ENCODE results near the gene TOMM40. TPM values are rescaled to one million over a fixed set of nuclear protein-coding genes. Genes with fewer than 3 reads are reported as not detected.
A peak's percentile ranks its signal among the peaks of the same experiment; 100 is the strongest.

Gene TOMM40
- total and polyA plus RNA-seq, 9 of the 15 experiments (the other 6 are each of a cell fraction or from before 2014, with no cell fraction given), result 0.89 to 290 (median 160) TPM

DNA sequence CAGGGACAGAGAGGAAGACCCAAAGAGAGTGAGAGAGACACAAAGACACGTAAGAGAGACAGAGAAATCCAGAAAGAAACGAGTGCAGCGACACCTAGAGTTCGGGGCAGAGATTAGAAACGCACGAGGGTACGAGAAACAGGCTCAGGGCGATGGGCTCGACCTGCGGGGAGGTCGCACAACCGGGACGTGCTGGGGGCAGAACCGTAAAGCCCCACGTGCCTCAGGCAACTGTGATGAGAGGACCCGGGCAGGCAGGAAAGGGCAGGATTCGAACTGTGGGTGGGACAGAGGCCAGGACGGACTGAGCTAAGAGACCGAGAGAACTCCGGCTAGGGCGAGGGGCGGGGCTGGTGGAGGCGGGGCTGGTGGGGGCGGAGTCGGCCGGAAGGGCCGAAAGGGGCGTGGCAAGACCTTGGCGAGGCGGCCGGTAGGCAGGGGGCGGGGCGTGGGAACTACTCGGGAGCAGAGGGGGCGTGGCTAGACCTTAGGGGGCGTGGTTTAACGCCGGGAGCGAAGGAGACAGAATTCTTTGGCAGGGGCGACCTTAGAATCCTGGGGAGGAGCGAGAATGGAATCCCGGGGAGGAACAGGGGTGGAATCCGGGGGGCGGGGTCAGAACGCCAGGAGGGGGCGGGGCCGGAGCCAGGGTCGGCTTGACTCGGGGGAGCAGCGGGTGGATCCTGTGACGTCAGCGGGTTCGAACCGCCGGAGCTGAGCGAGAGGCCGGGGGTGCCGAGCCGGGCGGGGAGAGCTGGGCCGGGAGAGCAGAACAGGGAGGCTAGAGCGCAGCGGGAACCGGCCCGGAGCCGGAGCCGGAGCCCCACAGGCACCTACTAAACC, 45.2 kb upstream of the TOMM40 start, which contains the start of gene NECTIN2 (continued):
- TF ChIP-seq, protein P1, sequence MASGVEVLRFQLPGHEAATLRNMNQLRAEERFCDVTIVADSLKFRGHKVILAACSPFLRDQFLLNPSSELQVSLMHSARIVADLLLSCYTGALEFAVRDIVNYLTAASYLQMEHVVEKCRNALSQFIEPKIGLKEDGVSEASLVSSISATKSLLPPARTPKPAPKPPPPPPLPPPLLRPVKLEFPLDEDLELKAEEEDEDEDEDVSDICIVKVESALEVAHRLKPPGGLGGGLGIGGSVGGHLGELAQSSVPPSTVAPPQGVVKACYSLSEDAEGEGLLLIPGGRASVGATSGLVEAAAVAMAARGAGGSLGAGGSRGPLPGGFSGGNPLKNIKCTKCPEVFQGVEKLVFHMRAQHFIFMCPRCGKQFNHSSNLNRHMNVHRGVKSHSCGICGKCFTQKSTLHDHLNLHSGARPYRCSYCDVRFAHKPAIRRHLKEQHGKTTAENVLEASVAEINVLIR (CRISPR knock-in tag; IDR thresholded peaks at IDR 0.05), result peak; percentile 30; the same call in 1 of the 2 replicates
- no peak for TF ChIP-seq HMG20A (CRISPR knock-in tag; conservative IDR thresholded peaks at IDR 0.05)
- no peak for TF ChIP-seq MECOM (CRISPR knock-in tag; IDR thresholded peaks at IDR 0.05)
- no peak for TF ChIP-seq ZNF143 (CRISPR knock-in tag; IDR thresholded peaks at IDR 0.05)
- TF ChIP-seq SMARCC2 (IDR thresholded peaks at IDR 0.05; ENCODE audit: low read depth), result no peak
- TF ChIP-seq, protein P2, sequence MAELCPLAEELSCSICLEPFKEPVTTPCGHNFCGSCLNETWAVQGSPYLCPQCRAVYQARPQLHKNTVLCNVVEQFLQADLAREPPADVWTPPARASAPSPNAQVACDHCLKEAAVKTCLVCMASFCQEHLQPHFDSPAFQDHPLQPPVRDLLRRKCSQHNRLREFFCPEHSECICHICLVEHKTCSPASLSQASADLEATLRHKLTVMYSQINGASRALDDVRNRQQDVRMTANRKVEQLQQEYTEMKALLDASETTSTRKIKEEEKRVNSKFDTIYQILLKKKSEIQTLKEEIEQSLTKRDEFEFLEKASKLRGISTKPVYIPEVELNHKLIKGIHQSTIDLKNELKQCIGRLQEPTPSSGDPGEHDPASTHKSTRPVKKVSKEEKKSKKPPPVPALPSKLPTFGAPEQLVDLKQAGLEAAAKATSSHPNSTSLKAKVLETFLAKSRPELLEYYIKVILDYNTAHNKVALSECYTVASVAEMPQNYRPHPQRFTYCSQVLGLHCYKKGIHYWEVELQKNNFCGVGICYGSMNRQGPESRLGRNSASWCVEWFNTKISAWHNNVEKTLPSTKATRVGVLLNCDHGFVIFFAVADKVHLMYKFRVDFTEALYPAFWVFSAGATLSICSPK (IDR thresholded peaks at IDR 0.05; ENCODE audit: borderline replicate concordance), result no peak
- TF ChIP-seq, protein P3, sequence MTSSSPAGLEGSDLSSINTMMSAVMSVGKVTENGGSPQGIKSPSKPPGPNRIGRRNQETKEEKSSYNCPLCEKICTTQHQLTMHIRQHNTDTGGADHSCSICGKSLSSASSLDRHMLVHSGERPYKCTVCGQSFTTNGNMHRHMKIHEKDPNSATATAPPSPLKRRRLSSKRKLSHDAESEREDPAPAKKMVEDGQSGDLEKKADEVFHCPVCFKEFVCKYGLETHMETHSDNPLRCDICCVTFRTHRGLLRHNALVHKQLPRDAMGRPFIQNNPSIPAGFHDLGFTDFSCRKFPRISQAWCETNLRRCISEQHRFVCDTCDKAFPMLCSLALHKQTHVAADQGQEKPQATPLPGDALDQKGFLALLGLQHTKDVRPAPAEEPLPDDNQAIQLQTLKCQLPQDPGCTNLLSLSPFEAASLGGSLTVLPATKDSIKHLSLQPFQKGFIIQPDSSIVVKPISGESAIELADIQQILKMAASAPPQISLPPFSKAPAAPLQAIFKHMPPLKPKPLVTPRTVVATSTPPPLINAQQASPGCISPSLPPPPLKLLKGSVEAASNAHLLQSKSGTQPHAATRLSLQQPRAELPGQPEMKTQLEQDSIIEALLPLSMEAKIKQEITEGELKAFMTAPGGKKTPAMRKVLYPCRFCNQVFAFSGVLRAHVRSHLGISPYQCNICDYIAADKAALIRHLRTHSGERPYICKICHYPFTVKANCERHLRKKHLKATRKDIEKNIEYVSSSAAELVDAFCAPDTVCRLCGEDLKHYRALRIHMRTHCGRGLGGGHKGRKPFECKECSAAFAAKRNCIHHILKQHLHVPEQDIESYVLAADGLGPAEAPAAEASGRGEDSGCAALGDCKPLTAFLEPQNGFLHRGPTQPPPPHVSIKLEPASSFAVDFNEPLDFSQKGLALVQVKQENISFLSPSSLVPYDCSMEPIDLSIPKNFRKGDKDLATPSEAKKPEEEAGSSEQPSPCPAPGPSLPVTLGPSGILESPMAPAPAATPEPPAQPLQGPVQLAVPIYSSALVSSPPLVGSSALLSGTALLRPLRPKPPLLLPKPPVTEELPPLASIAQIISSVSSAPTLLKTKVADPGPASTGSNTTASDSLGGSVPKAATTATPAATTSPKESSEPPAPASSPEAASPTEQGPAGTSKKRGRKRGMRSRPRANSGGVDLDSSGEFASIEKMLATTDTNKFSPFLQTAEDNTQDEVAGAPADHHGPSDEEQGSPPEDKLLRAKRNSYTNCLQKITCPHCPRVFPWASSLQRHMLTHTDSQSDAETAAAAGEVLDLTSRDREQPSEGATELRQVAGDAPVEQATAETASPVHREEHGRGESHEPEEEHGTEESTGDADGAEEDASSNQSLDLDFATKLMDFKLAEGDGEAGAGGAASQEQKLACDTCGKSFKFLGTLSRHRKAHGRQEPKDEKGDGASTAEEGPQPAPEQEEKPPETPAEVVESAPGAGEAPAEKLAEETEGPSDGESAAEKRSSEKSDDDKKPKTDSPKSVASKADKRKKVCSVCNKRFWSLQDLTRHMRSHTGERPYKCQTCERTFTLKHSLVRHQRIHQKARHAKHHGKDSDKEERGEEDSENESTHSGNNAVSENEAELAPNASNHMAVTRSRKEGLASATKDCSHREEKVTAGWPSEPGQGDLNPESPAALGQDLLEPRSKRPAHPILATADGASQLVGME (CRISPR knock-in tag; IDR thresholded peaks at IDR 0.05), result no peak
- TF ChIP-seq RNF2 (IDR thresholded peaks at IDR 0.05), result no peak
- no peak for TF ChIP-seq ETV6 (IDR thresholded peaks at IDR 0.05; ENCODE audit: borderline replicate concordance in 1 of 2, low read depth in 2 of 2, low read length in 1 of 2)
- TF ChIP-seq ETV6 (CRISPR knock-in tag; IDR thresholded peaks at IDR 0.05; ENCODE audit: borderline replicate concordance), result no peak
- TF ChIP-seq NFXL1 (CRISPR knock-in tag; IDR thresholded peaks at IDR 0.05), result no peak
- no peak for TF ChIP-seq MEF2D (tag; conservative IDR thresholded peaks at IDR 0.05; ENCODE audit: low read depth)
- no peak for TF ChIP-seq ZNF174 (CRISPR knock-in tag; IDR thresholded peaks at IDR 0.05)

Data from K562 (cell line).